HG03520 (cell line): ENCODE results near the gene NSF.
"Not testable (repeated sequence)": the region's sequence is repeated elsewhere in the genome, so short reads cannot be mapped to it uniquely, and the experiment has no call there.

Source experiments
- ATAC-seq: cut with Tn5 transposase; IDR thresholded peaks from one replicate; pipeline ENCODE4 v1.9.1; 2021; ENCODE audit warnings: mild to moderate bottlenecking, moderate library complexity; ENCODE audit not compliant: unreplicated experiment

Gene NSF

GRCh38 chr17:46590157-46591146 lies at the start of gene NSF:
NSF (plus strand) TSS chr17:46590669; CDS start chr17:46590776, 107 bp downstream.
- peak; percentile 53 for ATAC-seq

GRCh38 chr17:46548607-46549006 lies 41.9 kb upstream of the NSF start:
- not testable (repeated sequence) for ATAC-seq

GRCh38 chr17:46559155-46559554 lies 31.3 kb upstream of the NSF start:
- not testable (repeated sequence) for ATAC-seq

GRCh38 chr17:46560048-46560447 lies 30.4 kb upstream of the NSF start:
- ATAC-seq, result not testable (repeated sequence)

- not testable (repeated sequence) for ATAC-seq
These were observed 24.2 kb upstream of the NSF start for GRCh38 chr17:46566284-46566683.

- ATAC-seq, result not testable (repeated sequence)
These were observed 23.5 kb upstream of the NSF start for GRCh38 chr17:46566980-46567379.

GRCh38 chr17:46571796-46572195 lies 18.7 kb upstream of the NSF start:
- ATAC-seq, result not testable (repeated sequence)

GRCh38 chr17:46579083-46580075 lies 11.1 kb upstream of the NSF start, which contains the start of gene ARL17A:
ARL17A (minus strand) TSS chr17:46579691; CDS start chr17:46576322, 3,369 bp downstream.
- peak; percentile 81 for ATAC-seq

GRCh38 chr17:46580082-46580481 lies 10.4 kb upstream of the NSF start:
- ATAC-seq, result not testable (repeated sequence)

GRCh38 chr17:46585444-46585843 lies 5.0 kb upstream of the NSF start:
- not testable (repeated sequence) for ATAC-seq

GRCh38 chr17:46591332-46591731 lies 863 bp downstream of the NSF start:
- not testable (repeated sequence) for ATAC-seq

GRCh38 chr17:46598344-46598931 lies 8.0 kb downstream of the NSF start:
- ATAC-seq, result not testable (repeated sequence)

- not testable (repeated sequence) for ATAC-seq
These were observed 10.3 kb downstream of the NSF start for GRCh38 chr17:46600767-46601166.

GRCh38 chr17:46603125-46603524 lies 12.7 kb downstream of the NSF start:
- ATAC-seq, result peak; percentile 56

GRCh38 chr17:46611304-46611703 lies 20.8 kb downstream of the NSF start:
- not testable (repeated sequence) for ATAC-seq

- not testable (repeated sequence) for ATAC-seq
These were observed 23.4 kb downstream of the NSF start for GRCh38 chr17:46613876-46614275.

GRCh38 chr17:46617121-46617520 lies 26.7 kb downstream of the NSF start:
- not testable (repeated sequence) for ATAC-seq

GRCh38 chr17:46618975-46619374 lies 28.5 kb downstream of the NSF start:
- ATAC-seq, result not testable (repeated sequence)

GRCh38 chr17:46623790-46624189 lies 33.3 kb downstream of the NSF start:
- ATAC-seq, result not testable (repeated sequence)

GRCh38 chr17:46624726-46625125 lies 34.3 kb downstream of the NSF start:
- ATAC-seq, result not testable (repeated sequence)
